ENCODE data around the gene ZNF487.
"Not testable (repeated sequence)": the region's sequence is repeated elsewhere in the genome, so short reads cannot be mapped to it uniquely, and the experiment has no call there.

ZNF487 gene

DNA sequence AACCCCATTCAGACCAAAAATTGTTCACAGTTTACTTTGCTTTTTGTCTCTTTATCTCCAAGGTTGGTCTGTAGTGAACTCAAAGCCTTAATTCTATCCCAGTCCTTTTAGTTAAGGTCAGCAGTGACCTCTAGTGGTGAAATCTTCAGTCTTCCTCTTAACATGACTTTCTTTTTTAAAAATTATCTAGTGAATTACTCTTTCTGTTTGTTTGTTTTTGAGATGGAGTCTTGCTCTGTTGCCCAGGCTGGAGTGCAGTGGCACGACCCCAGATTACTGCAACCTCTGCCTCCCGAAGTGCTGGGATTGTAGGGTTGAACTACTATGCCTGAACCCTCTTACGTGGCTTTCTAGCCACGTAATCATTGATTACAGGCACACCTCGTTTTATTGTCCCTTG lies 25.0 kb downstream of the ZNF487 start:
- Histone ChIP-seq H3K4me1 (ENCODE audit: control insufficient read depth in 1 of 2, insufficient read depth in 1 of 2, low read depth in 1 of 2, low read length in 1 of 2) (peaks cover 0 to 2% of the 10 kb centered on the region in 2 experiments), H3K4me3 (ENCODE audit: low read depth in 1 of 2, low read length in 1 of 2) (no peak overlapping the region), H3K9me3 (no peaks in the 10 kb centered on the region), H3K27ac (no peak overlapping the region), H3K36me3 (no peaks in the 10 kb centered on the region), H3K27me3 (no peaks in the 10 kb centered on the region)
- TF ChIP-seq, protein P1, sequence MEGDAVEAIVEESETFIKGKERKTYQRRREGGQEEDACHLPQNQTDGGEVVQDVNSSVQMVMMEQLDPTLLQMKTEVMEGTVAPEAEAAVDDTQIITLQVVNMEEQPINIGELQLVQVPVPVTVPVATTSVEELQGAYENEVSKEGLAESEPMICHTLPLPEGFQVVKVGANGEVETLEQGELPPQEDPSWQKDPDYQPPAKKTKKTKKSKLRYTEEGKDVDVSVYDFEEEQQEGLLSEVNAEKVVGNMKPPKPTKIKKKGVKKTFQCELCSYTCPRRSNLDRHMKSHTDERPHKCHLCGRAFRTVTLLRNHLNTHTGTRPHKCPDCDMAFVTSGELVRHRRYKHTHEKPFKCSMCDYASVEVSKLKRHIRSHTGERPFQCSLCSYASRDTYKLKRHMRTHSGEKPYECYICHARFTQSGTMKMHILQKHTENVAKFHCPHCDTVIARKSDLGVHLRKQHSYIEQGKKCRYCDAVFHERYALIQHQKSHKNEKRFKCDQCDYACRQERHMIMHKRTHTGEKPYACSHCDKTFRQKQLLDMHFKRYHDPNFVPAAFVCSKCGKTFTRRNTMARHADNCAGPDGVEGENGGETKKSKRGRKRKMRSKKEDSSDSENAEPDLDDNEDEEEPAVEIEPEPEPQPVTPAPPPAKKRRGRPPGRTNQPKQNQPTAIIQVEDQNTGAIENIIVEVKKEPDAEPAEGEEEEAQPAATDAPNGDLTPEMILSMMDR (IDR thresholded peaks at IDR 0.05): peak; percentile 64

DNA sequence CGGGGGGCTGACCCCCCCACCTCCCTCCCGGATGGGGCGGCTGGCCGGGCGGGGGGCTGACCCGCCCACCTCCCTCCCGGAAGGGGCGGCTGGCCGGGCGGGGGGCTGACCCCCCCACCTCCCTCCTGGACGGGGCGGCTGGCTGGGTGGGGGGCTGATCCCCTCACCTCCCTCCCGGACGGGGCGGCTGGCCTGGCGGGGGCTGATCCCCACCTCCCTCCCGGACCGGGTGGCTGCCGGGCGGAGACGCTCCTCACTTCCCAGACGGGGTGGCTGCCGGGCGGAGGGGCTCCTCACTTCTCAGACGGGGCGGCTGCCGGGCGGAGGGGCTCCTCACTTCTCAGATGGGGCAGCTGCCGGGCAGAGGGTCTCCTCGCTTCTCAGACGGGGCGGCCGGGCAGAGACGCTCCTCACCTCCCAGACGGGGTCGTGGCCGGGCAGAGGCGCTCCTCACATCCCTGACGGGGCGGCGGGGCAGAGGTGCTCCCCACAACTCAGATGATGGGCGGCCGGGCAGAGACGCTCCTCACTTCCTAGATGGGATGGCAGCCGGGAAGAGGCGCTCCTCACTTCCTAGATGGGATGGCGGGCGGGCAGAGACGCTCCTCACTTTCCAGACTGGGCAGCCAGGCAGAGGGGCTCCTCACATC lies 28.3 kb downstream of the ZNF487 start:
- not testable (repeated sequence) for H3K4me3 ChIP-seq (ENCODE audit: low read depth in 1 of 2, low read length in 1 of 2); H3K27ac ChIP-seq; H3K36me3 ChIP-seq; H3K4me1 ChIP-seq (ENCODE audit: control insufficient read depth in 1 of 2, insufficient read depth in 1 of 2, low read depth in 1 of 2, low read length in 1 of 2); H3K9me3 ChIP-seq; H3K27me3 ChIP-seq

DNA sequence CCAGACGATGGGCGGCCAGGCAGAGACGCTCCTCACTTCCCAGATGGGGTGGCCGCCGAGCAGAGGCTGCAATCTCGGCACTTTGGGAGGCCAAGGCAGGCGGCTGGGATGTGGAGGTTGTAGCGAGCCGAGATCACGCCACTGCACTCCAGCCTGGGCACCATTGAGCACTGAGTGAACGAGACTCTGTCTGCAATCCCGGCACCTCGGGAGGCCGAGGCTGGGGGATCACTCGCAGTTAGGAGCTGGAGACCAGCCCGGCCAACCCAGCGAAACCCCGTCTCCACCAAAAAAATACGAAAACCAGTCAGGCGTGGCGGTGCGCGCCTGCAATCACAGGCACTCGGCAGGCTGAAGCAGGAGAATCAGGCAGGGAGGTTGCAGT lies 28.8 kb downstream of the ZNF487 start:
- H3K27ac ChIP-seq; H3K4me1 ChIP-seq (ENCODE audit: control insufficient read depth in 1 of 2, insufficient read depth in 1 of 2, low read depth in 1 of 2, low read length in 1 of 2); H3K4me3 ChIP-seq (ENCODE audit: low read depth in 1 of 2, low read length in 1 of 2); H3K27me3 ChIP-seq; H3K36me3 ChIP-seq; H3K9me3 ChIP-seq: not testable (repeated sequence)

DNA sequence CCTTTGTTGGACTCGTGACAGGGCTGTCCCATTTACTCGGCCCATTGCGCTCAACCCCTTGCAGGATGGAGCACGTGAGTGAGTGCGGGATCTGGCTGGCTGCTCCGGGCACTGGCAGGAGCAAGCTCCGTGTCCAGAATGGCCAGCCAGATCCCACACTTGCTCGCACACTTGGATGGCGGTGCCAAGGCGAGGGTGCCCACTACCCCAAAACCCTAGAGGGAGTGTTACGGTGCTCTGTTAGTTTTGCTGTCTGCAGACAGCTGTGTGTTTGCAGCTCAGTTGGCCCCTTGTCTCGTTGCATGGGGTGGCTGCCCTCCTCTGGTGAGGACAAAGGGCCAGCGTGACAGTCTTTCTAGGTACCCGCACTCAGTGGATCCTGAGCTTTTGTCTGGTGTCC lies 34.2 kb downstream of the ZNF487 start:
- Histone ChIP-seq H3K36me3 (peaks cover 5% of the 10 kb centered on the region), H3K9me3 (no peaks in the 10 kb centered on the region), H3K4me3 (ENCODE audit: low read depth in 1 of 2, low read length in 1 of 2) (no peak overlapping the region), H3K4me1 (ENCODE audit: control insufficient read depth in 1 of 2, insufficient read depth in 1 of 2, low read depth in 1 of 2, low read length in 1 of 2) (no peaks in the 10 kb centered on the region), H3K27me3 (no peaks in the 10 kb centered on the region), H3K27ac (no peak overlapping the region)
- TF ChIP-seq, protein P1 (IDR thresholded peaks at IDR 0.05): no peak

DNA sequence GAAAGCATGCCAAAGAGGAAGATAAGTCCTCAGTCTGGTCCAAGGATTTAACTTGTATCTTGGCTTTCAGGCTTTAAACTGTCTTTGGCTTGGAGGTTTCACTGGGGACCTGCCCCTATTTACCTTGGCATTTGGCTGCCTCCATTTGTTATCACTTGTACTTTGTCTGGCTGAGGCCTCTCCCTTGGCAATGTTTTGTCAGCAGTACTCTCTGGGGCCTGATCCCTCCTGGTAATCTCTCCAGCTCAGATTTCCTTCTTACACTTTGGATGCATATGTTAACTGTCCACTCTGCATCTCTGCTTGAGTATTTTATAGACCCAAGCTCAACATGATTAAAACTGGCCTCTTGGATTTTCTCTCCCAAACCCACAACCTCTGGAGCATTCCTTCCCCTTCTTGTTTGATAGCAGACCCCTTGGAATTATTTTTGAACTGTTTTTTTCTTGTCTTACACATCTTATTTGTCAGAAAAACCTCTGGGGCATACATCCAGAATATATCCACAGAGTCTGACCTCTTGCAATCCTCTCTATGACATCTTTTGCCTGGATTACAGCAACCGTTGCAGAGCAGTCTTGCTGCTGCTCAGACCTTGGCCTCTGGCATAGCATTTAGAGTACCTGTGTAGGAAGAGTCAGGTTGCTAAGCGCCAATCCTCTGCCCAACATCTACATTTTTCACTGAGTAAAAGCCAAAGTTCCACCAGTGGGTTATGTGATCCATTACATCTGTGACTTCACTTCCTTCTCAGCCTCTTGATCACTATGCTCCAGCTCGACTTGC lies 35.2 kb downstream of the ZNF487 start:
- Histone ChIP-seq H3K9me3 (no peaks in the 10 kb centered on the region), H3K27me3 (no peaks in the 10 kb centered on the region), H3K4me1 (ENCODE audit: control insufficient read depth in 1 of 2, insufficient read depth in 1 of 2, low read depth in 1 of 2, low read length in 1 of 2) (no peaks in the 10 kb centered on the region), H3K27ac (no peak overlapping the region), H3K4me3 (ENCODE audit: low read depth in 1 of 2, low read length in 1 of 2) (no peak overlapping the region), H3K36me3 (peaks cover 12% of the 10 kb centered on the region)
- TF ChIP-seq, protein P1 (IDR thresholded peaks at IDR 0.05): no peak

DNA sequence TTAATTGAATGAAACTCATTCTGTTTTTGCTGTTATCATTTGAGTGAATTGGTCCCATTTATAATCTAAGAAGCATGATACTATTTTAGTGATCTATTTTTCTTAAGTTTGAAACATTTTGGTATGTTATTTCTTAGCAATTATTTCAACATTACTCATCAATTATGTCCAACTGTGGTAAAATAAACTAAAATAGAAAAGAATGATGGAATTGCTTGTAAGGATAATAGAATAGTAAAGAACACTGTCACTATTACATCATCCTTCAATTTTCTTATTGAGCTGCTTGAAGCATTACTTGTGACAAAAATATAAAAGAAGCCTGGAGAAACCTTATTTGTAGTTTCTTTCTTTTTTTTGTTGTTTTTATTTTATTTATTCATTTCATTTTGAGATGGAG lies 42.4 kb downstream of the ZNF487 start:
- H3K27ac ChIP-seq: no peak overlapping the region
- peaks cover 12% of the 10 kb centered on the region for H3K36me3 ChIP-seq
- H3K4me3 ChIP-seq (ENCODE audit: low read depth in 1 of 2, low read length in 1 of 2): no peak overlapping the region
- no peaks in the 10 kb centered on the region for H3K4me1 ChIP-seq (ENCODE audit: control insufficient read depth in 1 of 2, insufficient read depth in 1 of 2, low read depth in 1 of 2, low read length in 1 of 2)
- H3K27me3 ChIP-seq: no peaks in the 10 kb centered on the region
- peaks cover 32% of the 10 kb centered on the region for H3K9me3 ChIP-seq
- TF ChIP-seq, protein P1 (IDR thresholded peaks at IDR 0.05): no peak
